B cell (primary cell): ENCODE measurements around the gene PPP1R36. TPM values are rescaled to one million over a fixed set of nuclear protein-coding genes. Genes with fewer than 3 reads are reported as not detected.

Experiments
- ATAC-seq: fragments of 200-7000 bp; cut with Tn5 transposase; one replicate; pipeline ENCODE4 v1.10.0; 2021; ENCODE audit warnings: low read depth, mild to moderate bottlenecking, moderate number of reproducible peaks, moderate library complexity
- CTCF ChIA-PET: fragments of 350-600 bp; sonication (Branson Sonifier 250); formaldehyde crosslinking; loops from one replicate; lab custom pipeline; 2021; ENCODE audit warnings: antibody characterized with exemption, inconsistent platforms; lab: Charles Lee
- POLR2A ChIA-PET: fragments of 350-600 bp; sonication (Branson Sonifier 250); formaldehyde crosslinking; loops from one replicate; lab custom pipeline; 2021; ENCODE audit warnings: antibody characterized with exemption; lab: Charles Lee
- DNase-seq: peaks from one replicate; pipeline ENCODE4 v3.0.0; 2013
- H2AFZ ChIP-seq: 2 replicates; pipeline ENCODE4 v1.6.1; 2012; ENCODE audit warnings: mild to moderate bottlenecking, low read depth, low read length; ENCODE audit not compliant: insufficient read depth, poor library complexity, severe bottlenecking
- H3K27ac ChIP-seq, 2 donors: 1 replicate in 1 of 2; 2 replicates in 1 of 2; pipeline ENCODE4 v1.5.1; 2012 to 2013; ENCODE audit warnings: low read length in 2 of 2, mild to moderate bottlenecking in 2 of 2, moderate library complexity in 1 of 2
- H3K27me3 ChIP-seq, 4 experiments: fragments of 200-600 bp in 1 of 4; sonication (generic) in 1 of 4; replicated peaks in 1 of 4; 1 replicate in 2 of 4; 2 replicates in 2 of 4; pipeline versions ENCODE4 v1.6.1 to v1.7.0; 2013 to 2016; ENCODE audit warnings: low read length in 3 of 4, mild to moderate bottlenecking in 2 of 4, mixed read lengths in 1 of 4, moderate library complexity in 1 of 4; ENCODE audit not compliant: insufficient read depth in 4 of 4, control insufficient read depth in 3 of 4; ENCODE audit errors: control extremely low read depth in 1 of 4
- H3K36me3 ChIP-seq, 2 experiments: replicated peaks in 1 of 2; 1 replicate in 1 of 2; 2 replicates in 1 of 2; pipeline versions ENCODE4 v1.6.1 to v1.7.1; 2013; ENCODE audit warnings: low read length in 1 of 2; ENCODE audit not compliant: insufficient read depth in 2 of 2, control insufficient read depth in 1 of 2; ENCODE audit errors: control extremely low read depth in 1 of 2, extremely low read depth in 1 of 2
- H3K4me1 ChIP-seq, 2 donors: fragments of 200-600 bp in 1 of 2; sonication (generic) in 1 of 2; 1 replicate in 1 of 2; 2 replicates in 1 of 2; pipeline versions ENCODE4 v1.5.1 to v1.6.1; 2013 to 2017; ENCODE audit warnings: low read length in 2 of 2; ENCODE audit not compliant: control insufficient read depth in 2 of 2, insufficient read depth in 2 of 2
- H3K4me2 ChIP-seq: replicated peaks from 2 replicates; pipeline ENCODE3; 2012; ENCODE audit warnings: mild to moderate bottlenecking, low read depth, low read length; ENCODE audit not compliant: poor library complexity, severe bottlenecking
- H3K4me3 ChIP-seq, 5 experiments: fragments of 200-600 bp in 1 of 5; sonication (generic) in 1 of 5; 1 replicate in 3 of 5; 2 replicates in 2 of 5; pipeline versions ENCODE4 v1.5.1 to v1.7.0; 2011 to 2016; ENCODE audit warnings: low read length in 4 of 5, mild to moderate bottlenecking in 4 of 5, low read depth in 2 of 5, control low read depth in 1 of 5, moderate library complexity in 1 of 5; ENCODE audit not compliant: insufficient read depth in 1 of 5; ENCODE audit errors: control extremely low read depth in 1 of 5, extremely low read depth in 1 of 5
- H3K79me2 ChIP-seq: fragments of 200-600 bp; sonication (generic); one replicate; pipeline ENCODE4 v1.6.0; 2016; ENCODE audit warnings: low read length; ENCODE audit not compliant: control insufficient read depth, insufficient read depth
- H3K9ac ChIP-seq: fragments of 200-600 bp; sonication (generic); 2 replicates; pipeline ENCODE4 v1.6.1; 2017; ENCODE audit warnings: mild to moderate bottlenecking, low read length, moderate library complexity
- H3K9me3 ChIP-seq, 3 donors: one replicate each; pipeline versions ENCODE4 v1.6.1 to v1.7.1; 2013; ENCODE audit warnings: low read length in 2 of 3; ENCODE audit not compliant: control insufficient read depth in 2 of 3, insufficient read depth in 1 of 3; ENCODE audit errors: control extremely low read depth in 1 of 3
- H4K20me1 ChIP-seq: 2 replicates; pipeline ENCODE4 v1.6.0; 2012; ENCODE audit warnings: mild to moderate bottlenecking, low read length; ENCODE audit not compliant: insufficient read depth, control insufficient read depth, poor library complexity, severe bottlenecking
- H3K27ac Mint-ChIP-seq: one replicate; pipeline ENCODE4 v1.8.0; 2021; ENCODE audit warnings: mixed read lengths
- H3K27me3 Mint-ChIP-seq: one replicate; pipeline ENCODE4 v1.8.0; 2021; ENCODE audit warnings: mixed read lengths
- H3K4me1 Mint-ChIP-seq: one replicate; pipeline ENCODE4 v1.8.0; 2021; ENCODE audit warnings: mixed read lengths
- H3K4me3 Mint-ChIP-seq: one replicate; pipeline ENCODE4 v1.8.0; 2021; ENCODE audit warnings: mixed read lengths
- H3K9me3 Mint-ChIP-seq: one replicate; pipeline ENCODE4 v1.8.0; 2022; ENCODE audit warnings: mixed read lengths; ENCODE audit not compliant: insufficient read depth
- WGBS: methylation state at CpG from one replicate; pipeline ENCODE4 v1.1.5; 2013; ENCODE audit warnings: missing lambda C conversion rate; ENCODE audit not compliant: insufficient coverage; 5-methylcytosine and 5-hydroxymethylcytosine counted together
- intact Hi-C: fragments of 100-400 bp; cut with micrococcal nuclease; formaldehyde crosslinking; loops from one replicate; pipeline ENCODE4 v1.10.0; 2022
- polyA minus RNA-seq: library from RNA; depleted of rRNA, polyadenylated mRNA; stranded (reverse); fragments of >200 nt; gene quantifications from 2 replicates; pipeline ENCODE4 v1.2.3, GENCODE V29; 2012
- polyA plus RNA-seq: library from polyadenylated mRNA; depleted of rRNA; stranded (reverse); fragments of >200 nt; gene quantifications from 2 replicates; pipeline ENCODE4 v1.2.3, GENCODE V29; 2012
- total RNA-seq, 2 donors: library from RNA; stranded (reverse); fragments of 120-200 nt in 1 of 2; gene quantifications; 1 replicate in 1 of 2; 2 replicates in 1 of 2; pipeline versions ENCODE4 v1.2.3 to v1.2.4, GENCODE V29; 2013 to 2022
- TF ChIP-seq, protein P1 (sequence below): fragments of 200-600 bp; IDR thresholded peaks from one replicate; pipeline ENCODE4 v1.8.0; 2022; ENCODE audit warnings: antibody characterized with exemption, mild to moderate bottlenecking

Gene PPP1R36, protein sequence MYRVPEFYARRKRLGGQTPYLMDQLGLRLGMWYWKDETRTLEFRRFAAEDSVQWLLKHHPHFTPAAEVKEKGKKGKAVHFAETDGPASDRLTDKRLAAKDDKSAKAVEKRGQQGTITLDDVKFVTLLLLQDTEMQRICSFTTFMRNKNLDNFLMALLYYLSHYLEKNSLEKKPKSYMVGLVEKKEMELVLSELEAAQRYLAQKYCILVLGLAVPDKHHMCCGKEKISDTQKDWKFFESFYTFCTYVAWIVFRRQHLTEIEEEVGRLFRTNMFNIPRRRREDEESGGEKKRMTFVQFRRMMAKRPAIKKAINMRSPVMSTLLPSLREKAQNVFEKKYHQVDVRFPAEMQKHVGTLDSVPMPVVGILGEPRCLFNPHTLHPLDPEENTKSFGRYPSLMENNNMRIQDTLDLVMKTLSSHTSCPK
- total RNA-seq: not detected in 2 replicates
- total RNA-seq (2013): 0.09 TPM
- polyA plus RNA-seq: 0.06 TPM in 1 of 2 replicates, not detected in the other
- not detected in 2 replicates for polyA minus RNA-seq

DNA sequence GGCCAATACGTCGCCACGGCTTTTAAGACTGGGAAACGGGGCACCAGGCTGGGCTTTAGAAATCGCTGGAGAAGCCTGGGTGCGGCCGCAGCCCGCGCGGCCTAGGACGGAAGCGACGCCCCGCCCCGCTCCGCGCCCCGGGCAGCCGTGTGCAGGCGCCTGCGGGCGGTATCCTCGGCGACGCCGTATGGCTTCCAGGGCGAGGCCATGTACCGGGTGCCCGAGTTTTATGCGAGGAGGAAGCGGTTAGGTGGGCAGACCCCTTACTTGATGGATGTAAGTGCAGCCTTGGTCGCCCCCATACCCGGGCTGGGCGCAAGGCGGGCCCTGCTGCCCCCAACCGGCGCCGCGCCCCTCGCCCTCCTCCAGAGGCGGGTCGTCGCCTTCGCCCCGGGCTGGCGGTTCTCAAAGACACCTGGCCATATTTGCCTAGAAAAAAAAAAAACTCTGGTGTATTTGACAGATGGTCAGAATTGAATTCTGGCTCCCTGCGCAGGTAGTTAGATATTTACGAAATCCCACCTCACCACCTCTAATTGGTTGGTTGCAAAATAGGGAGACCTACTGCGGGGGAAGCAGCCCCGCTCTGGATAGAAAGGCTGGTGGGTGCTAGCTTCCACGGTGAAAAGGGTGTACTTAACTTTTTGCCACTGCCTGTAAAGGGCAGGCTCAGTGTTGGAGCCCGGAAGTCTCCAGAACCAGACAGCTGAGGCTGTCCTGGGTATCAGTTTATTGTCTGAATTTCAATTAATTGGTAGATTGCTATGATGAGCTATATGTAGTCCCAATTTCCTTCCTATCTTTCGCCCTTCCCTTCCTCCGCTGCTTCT, at the start of gene PPP1R36:
TSS of gene PPP1R36 (plus strand) at position 171 of the 830 bp plus-strand sequence. CDS start at position 208, 37 bp downstream.
- H3K9me3 ChIP-seq: peaks cover 0 to 1% (median 0%) of the 10 kb centered on the region in 3 donors
- peak; percentile 63 for DNase-seq
- no peaks in the 10 kb centered on the region for H3K9me3 Mint-ChIP-seq
- H3K4me3 ChIP-seq: peak within 1 kb of the TSS; percentile 1 to 71 (median 45)
- peak within 1 kb of the TSS; percentile 84 for H3K4me3 Mint-ChIP-seq
- peak within 1 kb of the TSS; percentile 88 for H3K4me2 ChIP-seq
- no peaks in the 10 kb centered on the region for H3K36me3 ChIP-seq
- intact Hi-C loops: no loop called here
- peak within 1 kb of the TSS; percentile 78 for H2AFZ ChIP-seq
- H3K4me1 ChIP-seq: peaks cover 13 to 16% of the 10 kb centered on the region in 2 donors
- H3K27ac Mint-ChIP-seq: no peak within 1 kb of the TSS
- ChIA-PET CTCF (interaction anchor here (1.9 kb wide), 1 partner anchor 87 kb away, joined by 5 read pairs; no protein-coding TSS in a partner anchor), POLR2A (no interaction called here)
- peaks cover 0 to 21% (median 13%) of the 10 kb centered on the region in 4 experiments for H3K27me3 ChIP-seq
- peak; percentile 96 for ATAC-seq
- peaks cover 35% of the 10 kb centered on the region for H3K27me3 Mint-ChIP-seq
- 4% methylated on average over 50 of the region's 54 CpGs for WGBS
- TF ChIP-seq, protein P1, sequence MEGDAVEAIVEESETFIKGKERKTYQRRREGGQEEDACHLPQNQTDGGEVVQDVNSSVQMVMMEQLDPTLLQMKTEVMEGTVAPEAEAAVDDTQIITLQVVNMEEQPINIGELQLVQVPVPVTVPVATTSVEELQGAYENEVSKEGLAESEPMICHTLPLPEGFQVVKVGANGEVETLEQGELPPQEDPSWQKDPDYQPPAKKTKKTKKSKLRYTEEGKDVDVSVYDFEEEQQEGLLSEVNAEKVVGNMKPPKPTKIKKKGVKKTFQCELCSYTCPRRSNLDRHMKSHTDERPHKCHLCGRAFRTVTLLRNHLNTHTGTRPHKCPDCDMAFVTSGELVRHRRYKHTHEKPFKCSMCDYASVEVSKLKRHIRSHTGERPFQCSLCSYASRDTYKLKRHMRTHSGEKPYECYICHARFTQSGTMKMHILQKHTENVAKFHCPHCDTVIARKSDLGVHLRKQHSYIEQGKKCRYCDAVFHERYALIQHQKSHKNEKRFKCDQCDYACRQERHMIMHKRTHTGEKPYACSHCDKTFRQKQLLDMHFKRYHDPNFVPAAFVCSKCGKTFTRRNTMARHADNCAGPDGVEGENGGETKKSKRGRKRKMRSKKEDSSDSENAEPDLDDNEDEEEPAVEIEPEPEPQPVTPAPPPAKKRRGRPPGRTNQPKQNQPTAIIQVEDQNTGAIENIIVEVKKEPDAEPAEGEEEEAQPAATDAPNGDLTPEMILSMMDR: no peak
- no peaks in the 10 kb centered on the region for H3K79me2 ChIP-seq
- H4K20me1 ChIP-seq: no peaks in the 10 kb centered on the region
- H3K9ac ChIP-seq: peak within 1 kb of the TSS; percentile 57
- H3K27ac ChIP-seq: no peak within 1 kb of the TSS
- H3K4me1 Mint-ChIP-seq: peaks cover 13% of the 10 kb centered on the region
